Cardiac fibroblast (primary cell): ENCODE data around the gene PACSIN2.

ENCODE experiments used
- DNase-seq, 2 donors: peaks; one replicate each; pipeline versions ENCODE4 v3.0.0 to v3.0.0-alpha.2; 2010; ENCODE audit warnings: low read depth in 2 of 2
- H3K4me3 ChIP-seq, 2 donors: replicated peaks in 1 of 2; 1 replicate in 1 of 2; 2 replicates in 1 of 2; pipeline ENCODE4 v1.5.1; 2011; ENCODE audit warnings: low read depth in 2 of 2, low read length in 2 of 2, mild to moderate bottlenecking in 2 of 2, moderate library complexity in 1 of 2
- TF ChIP-seq, protein P1 (sequence below): IDR thresholded peaks from one replicate; pipeline ENCODE4 v1.5.1; 2011; ENCODE audit warnings: low read depth, mild to moderate bottlenecking, low read length, inconsistent platforms

The PACSIN2 gene

DNA sequence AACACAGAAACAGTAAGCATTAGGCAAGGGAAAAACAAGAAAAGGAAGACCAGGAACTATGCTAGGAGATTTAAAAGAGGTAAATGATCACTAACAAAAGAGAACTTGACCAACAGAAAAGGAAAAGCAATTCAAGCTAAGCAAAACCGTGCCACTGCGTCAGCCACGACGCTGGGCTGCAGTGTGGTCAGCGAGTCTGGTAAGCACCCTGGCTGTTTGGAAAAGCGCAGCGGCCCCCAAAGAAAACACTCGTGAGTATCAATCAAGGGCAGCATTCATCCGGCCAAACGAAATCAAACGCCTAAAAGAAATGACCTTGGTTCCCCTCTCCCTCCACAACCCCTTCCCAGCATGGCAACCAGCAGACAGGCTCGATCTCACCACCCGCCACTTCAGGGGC is 28.8 kb downstream of the PACSIN2 start:
- H3K4me3 ChIP-seq = no peak overlapping the region
- TF ChIP-seq, protein P1, sequence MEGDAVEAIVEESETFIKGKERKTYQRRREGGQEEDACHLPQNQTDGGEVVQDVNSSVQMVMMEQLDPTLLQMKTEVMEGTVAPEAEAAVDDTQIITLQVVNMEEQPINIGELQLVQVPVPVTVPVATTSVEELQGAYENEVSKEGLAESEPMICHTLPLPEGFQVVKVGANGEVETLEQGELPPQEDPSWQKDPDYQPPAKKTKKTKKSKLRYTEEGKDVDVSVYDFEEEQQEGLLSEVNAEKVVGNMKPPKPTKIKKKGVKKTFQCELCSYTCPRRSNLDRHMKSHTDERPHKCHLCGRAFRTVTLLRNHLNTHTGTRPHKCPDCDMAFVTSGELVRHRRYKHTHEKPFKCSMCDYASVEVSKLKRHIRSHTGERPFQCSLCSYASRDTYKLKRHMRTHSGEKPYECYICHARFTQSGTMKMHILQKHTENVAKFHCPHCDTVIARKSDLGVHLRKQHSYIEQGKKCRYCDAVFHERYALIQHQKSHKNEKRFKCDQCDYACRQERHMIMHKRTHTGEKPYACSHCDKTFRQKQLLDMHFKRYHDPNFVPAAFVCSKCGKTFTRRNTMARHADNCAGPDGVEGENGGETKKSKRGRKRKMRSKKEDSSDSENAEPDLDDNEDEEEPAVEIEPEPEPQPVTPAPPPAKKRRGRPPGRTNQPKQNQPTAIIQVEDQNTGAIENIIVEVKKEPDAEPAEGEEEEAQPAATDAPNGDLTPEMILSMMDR = no peak
- no peak for DNase-seq

DNA sequence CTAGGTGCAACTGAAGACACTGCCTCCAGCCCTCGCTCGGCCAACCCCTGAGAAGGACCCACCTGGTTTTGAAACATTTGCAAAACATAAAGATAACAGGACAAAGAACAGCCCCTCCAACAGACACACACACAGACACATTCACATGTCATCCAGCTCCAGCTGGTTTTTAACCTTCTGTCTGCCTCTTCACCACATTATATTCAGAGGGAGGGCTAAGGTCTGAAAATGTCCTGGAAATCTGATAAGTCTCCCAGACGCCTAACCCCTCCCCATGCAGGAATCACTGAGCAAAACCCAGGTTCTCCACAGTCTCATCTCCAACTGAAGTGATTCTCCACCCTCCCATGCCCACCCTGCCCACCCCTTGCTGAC is 29.4 kb downstream of the PACSIN2 start:
- TF ChIP-seq, protein P1 = no peak
- H3K4me3 ChIP-seq = no peak overlapping the region
- DNase-seq = no peak

DNA sequence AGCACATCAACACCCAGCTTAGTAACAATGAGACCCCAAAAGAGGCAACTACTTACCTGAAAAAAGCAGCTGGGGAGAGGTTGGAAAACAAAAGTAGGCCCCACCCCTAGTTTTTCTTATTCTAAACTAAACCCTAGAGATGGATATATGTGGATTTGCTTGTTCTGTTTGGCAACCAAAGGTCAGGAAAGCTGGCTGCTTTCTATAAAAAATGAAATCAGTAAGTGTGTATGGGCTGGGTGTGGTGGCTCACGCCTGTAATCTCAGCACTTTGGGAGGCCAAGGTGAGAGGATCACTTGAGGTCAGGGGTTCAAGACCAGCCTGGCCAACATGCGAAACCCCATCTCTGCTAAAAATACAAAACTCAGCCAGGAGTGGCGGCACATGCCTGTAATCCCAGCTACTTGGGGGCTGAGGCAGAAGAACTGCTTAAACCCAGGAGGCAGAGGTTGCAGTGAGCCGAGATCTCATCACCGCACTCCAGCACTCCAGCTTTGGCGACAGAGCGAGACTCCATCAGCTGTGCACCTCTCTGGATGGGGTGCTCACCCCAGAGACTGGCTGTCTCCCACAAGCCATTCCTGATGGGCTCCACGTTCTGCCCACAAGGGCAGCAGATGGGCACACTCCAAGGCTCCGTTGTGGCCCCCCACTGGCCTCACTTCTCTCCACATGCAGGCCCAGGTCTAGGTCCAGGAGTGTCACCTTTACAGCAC is 30.0 kb downstream of the PACSIN2 start:
- TF ChIP-seq, protein P1 = no peak
- no peak overlapping the region for H3K4me3 ChIP-seq
- no peak for DNase-seq

DNA sequence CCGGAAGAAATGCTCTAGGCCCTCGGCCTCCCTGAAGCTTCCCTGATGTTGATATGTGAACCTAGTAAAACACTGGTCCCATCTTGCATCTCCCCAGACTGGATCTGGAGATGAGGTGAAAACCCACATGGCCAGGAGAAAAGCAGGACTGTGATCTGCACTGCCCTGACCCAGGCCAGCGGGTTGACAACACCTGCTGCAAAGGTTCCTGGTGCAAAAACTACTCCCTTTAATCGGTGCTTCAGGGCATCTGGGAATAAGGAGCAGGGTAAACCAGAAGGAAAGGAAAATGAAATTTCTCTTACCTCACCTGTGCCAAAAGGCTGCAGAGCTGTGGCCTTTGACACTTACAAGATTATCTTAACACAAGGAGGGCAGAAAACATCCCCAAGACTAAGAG is 30.6 kb downstream of the PACSIN2 start:
- DNase-seq = no peak
- no peak overlapping the region for H3K4me3 ChIP-seq
- TF ChIP-seq, protein P1 = no peak

DNA sequence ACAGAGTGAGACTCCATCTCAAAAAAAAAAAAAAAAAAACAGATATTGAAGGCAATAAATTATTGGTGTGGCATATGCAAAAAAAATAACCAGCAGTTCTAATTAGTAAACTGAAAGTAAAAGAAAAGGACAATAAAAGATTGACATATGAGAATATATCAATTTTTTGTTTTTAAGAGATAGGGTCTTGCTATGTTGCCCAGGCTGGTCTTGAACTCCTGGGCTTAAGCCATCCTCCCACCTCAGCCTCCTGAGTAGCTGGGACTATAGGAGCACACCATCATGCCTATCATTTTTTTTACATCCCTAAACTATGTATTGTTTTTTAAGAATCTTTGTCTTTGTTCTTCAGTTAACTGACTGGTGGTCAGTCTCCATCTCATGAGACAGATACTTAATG is 31.5 kb downstream of the PACSIN2 start:
- H3K4me3 ChIP-seq = no peak overlapping the region
- DNase-seq = no peak
- TF ChIP-seq, protein P1 = no peak

DNA sequence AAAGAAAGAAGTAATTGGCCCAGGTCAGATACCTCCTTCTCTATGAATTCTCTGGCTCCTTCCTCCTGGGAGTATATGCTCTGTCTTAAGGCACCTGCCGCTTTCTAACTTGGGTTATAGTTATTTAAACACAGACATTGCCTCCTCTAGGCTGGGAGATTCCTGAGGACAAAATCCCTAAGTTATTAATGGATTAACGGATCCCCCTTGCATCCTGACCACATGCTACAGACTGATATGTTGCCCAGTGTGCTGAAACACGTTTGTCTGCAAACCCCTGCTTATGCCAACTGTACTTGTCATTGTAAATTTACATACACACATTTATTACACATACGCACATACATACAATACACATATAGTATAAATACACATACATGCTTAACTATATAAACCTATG is 35.3 kb downstream of the PACSIN2 start:
- no peak for DNase-seq
- TF ChIP-seq, protein P1 = no peak
- H3K4me3 ChIP-seq = no peak overlapping the region
